GM21423 (cell line): Measurements from ENCODE around the gene TENM4.

ENCODE experiments used
- ATAC-seq: cut with Tn5 transposase; IDR thresholded peaks from one replicate; pipeline ENCODE4 v1.9.1; 2021; ENCODE audit warnings: mild to moderate bottlenecking, moderate library complexity; ENCODE audit not compliant: unreplicated experiment

The TENM4 gene

GRCh38 chr11:79421820-79422219 lies 19.0 kb downstream of the TENM4 start:
- ATAC-seq, result no peak

- no peak for ATAC-seq
These were observed 21.7 kb downstream of the TENM4 start for GRCh38 chr11:79419120-79419519.

- ATAC-seq, result no peak
These were observed 22.6 kb downstream of the TENM4 start for GRCh38 chr11:79418241-79418640.

GRCh38 chr11:79417069-79417920 lies 23.5 kb downstream of the TENM4 start:
- no peak for ATAC-seq

GRCh38 chr11:79415912-79416311 lies 24.9 kb downstream of the TENM4 start:
- ATAC-seq, result no peak

- ATAC-seq, result no peak
These were observed 25.4 kb downstream of the TENM4 start for GRCh38 chr11:79415411-79415810.

- no peak for ATAC-seq
These were observed 26.0 kb downstream of the TENM4 start for GRCh38 chr11:79414644-79415317.

GRCh38 chr11:79414041-79414440 lies 26.8 kb downstream of the TENM4 start:
- no peak for ATAC-seq

- no peak for ATAC-seq
These were observed 27.6 kb downstream of the TENM4 start for GRCh38 chr11:79413268-79413667.

- ATAC-seq, result peak; percentile 52
These were observed 28.1 kb downstream of the TENM4 start for GRCh38 chr11:79412761-79413160.

- no peak for ATAC-seq
These were observed 31.5 kb downstream of the TENM4 start for GRCh38 chr11:79409330-79409729.

GRCh38 chr11:79406376-79406775 lies 34.5 kb downstream of the TENM4 start:
- peak; percentile 94 for ATAC-seq

GRCh38 chr11:79404806-79405205 lies 36.0 kb downstream of the TENM4 start:
- no peak for ATAC-seq

GRCh38 chr11:79404325-79404724 lies 36.5 kb downstream of the TENM4 start:
- no peak for ATAC-seq

- no peak for ATAC-seq
These were observed 37.0 kb downstream of the TENM4 start for GRCh38 chr11:79403839-79404238.

GRCh38 chr11:79402912-79403311 lies 37.9 kb downstream of the TENM4 start:
- ATAC-seq, result no peak

- no peak for ATAC-seq
These were observed 40.0 kb downstream of the TENM4 start for GRCh38 chr11:79400717-79401330.

GRCh38 chr11:79400206-79400605 lies 40.6 kb downstream of the TENM4 start:
- no peak for ATAC-seq

GRCh38 chr11:79397252-79397651 lies 43.6 kb downstream of the TENM4 start:
- ATAC-seq, result no peak

GRCh38 chr11:79396674-79397073 lies 44.2 kb downstream of the TENM4 start:
- ATAC-seq, result no peak

- ATAC-seq, result no peak
These were observed 44.8 kb downstream of the TENM4 start for GRCh38 chr11:79396001-79396400.
